HepG2 (cell line): ENCODE data around the gene CERS6. TPM values are rescaled to one million over a fixed set of nuclear protein-coding genes. Genes with fewer than 3 reads are reported as not detected.

ENCODE experiments used
- ADNP ChIP-seq: sonication (generic); formaldehyde crosslinking; IDR thresholded peaks from 2 replicates; pipeline ENCODE4 v1.4.0; 2020; ENCODE audit warnings: missing genetic modification reagents
- ARHGAP35 ChIP-seq: sonication (generic); formaldehyde crosslinking; IDR thresholded peaks from 2 replicates; pipeline ENCODE4 v1.9.0; 2022; ENCODE audit warnings: mild to moderate bottlenecking, inconsistent platforms, moderate library complexity, missing genetic modification reagents, borderline replicate concordance
- ATF7-NPFF ChIP-seq: sonication (generic); formaldehyde crosslinking; IDR thresholded peaks from 2 replicates; pipeline ENCODE4 v1.8.1; 2023; ENCODE audit warnings: mild to moderate bottlenecking, low read depth, missing genetic modification reagents, moderate library complexity
- CAMTA2 ChIP-seq: sonication (generic); formaldehyde crosslinking; IDR thresholded peaks from 2 replicates; pipeline ENCODE4 v1.4.0; 2020; ENCODE audit warnings: mild to moderate bottlenecking, missing genetic modification reagents, borderline replicate concordance
- CCAR2 ChIP-seq: fragments of 200-400 bp; formaldehyde crosslinking; optimal IDR thresholded peaks from 2 replicates; pipeline ENCODE3; 2018; ENCODE audit warnings: low read depth, mild to moderate bottlenecking, low read length, moderate library complexity
- HDAC6 ChIP-seq: fragments of 200-600 bp; sonication (generic); IDR thresholded peaks from 2 replicates; pipeline ENCODE4 v1.7.0; 2017; ENCODE audit warnings: mild to moderate bottlenecking, antibody characterized with exemption, low read length, low read depth
- NFE2 ChIP-seq: sonication (generic); formaldehyde crosslinking; IDR thresholded peaks from 2 replicates; pipeline ENCODE4 v1.4.0; 2020; ENCODE audit warnings: missing genetic modification reagents
- NRL ChIP-seq: sonication (generic); formaldehyde crosslinking; IDR thresholded peaks from 2 replicates; pipeline ENCODE4 v1.5.0; 2020; ENCODE audit warnings: missing genetic modification reagents, mild to moderate bottlenecking, moderate library complexity, borderline replicate concordance
- PHF8 ChIP-seq: sonication (generic); formaldehyde crosslinking; IDR thresholded peaks from 2 replicates; pipeline ENCODE4 v1.5.0; 2020; ENCODE audit warnings: missing genetic modification reagents
- PLSCR1 ChIP-seq: sonication (generic); formaldehyde crosslinking; IDR thresholded peaks from 2 replicates; pipeline ENCODE4 v1.5.0; 2020; ENCODE audit warnings: missing genetic modification reagents, mild to moderate bottlenecking, borderline replicate concordance
- REPIN1 ChIP-seq: sonication (generic); formaldehyde crosslinking; IDR thresholded peaks from 2 replicates; pipeline ENCODE4 v1.8.0; 2022; ENCODE audit warnings: missing genetic modification reagents, low read depth, mild to moderate bottlenecking, borderline replicate concordance
- TCF7L2 ChIP-seq: IDR thresholded peaks from 2 replicates; pipeline ENCODE4 v1.6.1; 2011; ENCODE audit warnings: mild to moderate bottlenecking, low read depth, low read length, moderate library complexity
- TEAD2 ChIP-seq: sonication (generic); formaldehyde crosslinking; IDR thresholded peaks from 2 replicates; pipeline ENCODE4 v1.9.0; 2021; ENCODE audit warnings: missing genetic modification reagents
- ZNF121 ChIP-seq: sonication (generic); formaldehyde crosslinking; IDR thresholded peaks from 2 replicates; pipeline ENCODE4 v1.5.0; 2020; ENCODE audit warnings: mild to moderate bottlenecking, missing genetic modification reagents
- ZNF207 ChIP-seq: fragments of 450-650 bp; IDR thresholded peaks from 2 replicates; pipeline ENCODE4 v1.6.1; 2016; ENCODE audit warnings: antibody characterized with exemption, borderline replicate concordance
- ZNF558 ChIP-seq: sonication (generic); formaldehyde crosslinking; IDR thresholded peaks from 2 replicates; pipeline ENCODE4 v1.9.0; 2022; ENCODE audit warnings: mild to moderate bottlenecking, missing genetic modification reagents, borderline replicate concordance
- ZNF580 ChIP-seq: IDR thresholded peaks from 2 replicates; pipeline ENCODE4 v1.6.1; 2016; ENCODE audit warnings: low read depth, borderline replicate concordance
- ZNF883 ChIP-seq: sonication (generic); formaldehyde crosslinking; IDR thresholded peaks from 2 replicates; pipeline ENCODE4 v1.5.1; 2020; ENCODE audit warnings: mild to moderate bottlenecking, missing genetic modification reagents; ENCODE audit errors: not compliant biosample characterization
- polyA plus RNA-seq, 8 experiments: library from polyadenylated mRNA; depleted of rRNA in 3 of 8; stranded (reverse) in 7 of 8; unstranded in 1 of 8; fragments of >200 nt; fragmentation: Illumina TruSeq in 4 of 8; extraction: Trizol in 4 of 8; gene quantifications; 2 replicates each; pipeline versions ENCODE4 v1.2.1 to v1.2.3, GENCODE V29; 2011 to 2016; ENCODE audit warnings: low read depth in 4 of 8, missing spikeins in 1 of 8, mixed read lengths in 1 of 8; ENCODE audit not compliant: insufficient read depth in 1 of 8
- total RNA-seq, 5 experiments: library from RNA; depleted of rRNA; stranded (reverse); fragments of >200 nt; fragmentation: Illumina TruSeq; extraction: Trizol; gene quantifications; 2 replicates each; pipeline ENCODE4 v1.2.3, GENCODE V29; 2016; ENCODE audit warnings: low read depth in 1 of 5
- TF ChIP-seq, protein P1 (sequence below): sonication (generic); formaldehyde crosslinking; IDR thresholded peaks from 2 replicates; pipeline ENCODE4 v1.4.0; 2020; ENCODE audit warnings: missing genetic modification reagents, borderline replicate concordance

CERS6 gene
- total and polyA plus RNA-seq, 2 of the 13 experiments (the other 11 are each of a cell fraction or from before 2014, with no cell fraction given): 10.1 to 20.3 TPM

GRCh38 chr2:168455645-168456520 lies at the start of gene CERS6 (continued):
- TF ChIP-seq ZNF883 (CRISPR knock-in tag) (peak; percentile 45), ZNF580 (CRISPR knock-in tag) (peak; percentile 97), REPIN1 (CRISPR knock-in tag) (peak; percentile 96), TCF7L2 (no peak), ATF7-NPFF (CRISPR knock-in tag) (peak; percentile 99), ARHGAP35 (peak; percentile 98), TEAD2 (CRISPR knock-in tag) (peak; percentile 98), ZNF558 (peak; percentile 99), CCAR2 (peak; percentile 21), CAMTA2 (CRISPR knock-in tag) (0 out of 2 replicates have a peak, but pooled peaks have one; percentile 84), ZNF207 (no peak), ADNP (CRISPR knock-in tag) (0 out of 2 replicates have a peak, but pooled peaks have one; percentile 20), ZNF121 (CRISPR knock-in tag) (no peak), PHF8 (CRISPR knock-in tag) (peak; percentile 89), NFE2 (CRISPR knock-in tag) (peak; percentile 46; the same call in 1 of the 2 replicates), PLSCR1 (CRISPR knock-in tag) (peak; percentile 90; the same call in 1 of the 2 replicates), HDAC6 (0 out of 2 replicates have a peak, but pooled peaks have one; percentile 45), NRL (CRISPR knock-in tag) (peak; percentile 97)
- TF ChIP-seq, protein P1, sequence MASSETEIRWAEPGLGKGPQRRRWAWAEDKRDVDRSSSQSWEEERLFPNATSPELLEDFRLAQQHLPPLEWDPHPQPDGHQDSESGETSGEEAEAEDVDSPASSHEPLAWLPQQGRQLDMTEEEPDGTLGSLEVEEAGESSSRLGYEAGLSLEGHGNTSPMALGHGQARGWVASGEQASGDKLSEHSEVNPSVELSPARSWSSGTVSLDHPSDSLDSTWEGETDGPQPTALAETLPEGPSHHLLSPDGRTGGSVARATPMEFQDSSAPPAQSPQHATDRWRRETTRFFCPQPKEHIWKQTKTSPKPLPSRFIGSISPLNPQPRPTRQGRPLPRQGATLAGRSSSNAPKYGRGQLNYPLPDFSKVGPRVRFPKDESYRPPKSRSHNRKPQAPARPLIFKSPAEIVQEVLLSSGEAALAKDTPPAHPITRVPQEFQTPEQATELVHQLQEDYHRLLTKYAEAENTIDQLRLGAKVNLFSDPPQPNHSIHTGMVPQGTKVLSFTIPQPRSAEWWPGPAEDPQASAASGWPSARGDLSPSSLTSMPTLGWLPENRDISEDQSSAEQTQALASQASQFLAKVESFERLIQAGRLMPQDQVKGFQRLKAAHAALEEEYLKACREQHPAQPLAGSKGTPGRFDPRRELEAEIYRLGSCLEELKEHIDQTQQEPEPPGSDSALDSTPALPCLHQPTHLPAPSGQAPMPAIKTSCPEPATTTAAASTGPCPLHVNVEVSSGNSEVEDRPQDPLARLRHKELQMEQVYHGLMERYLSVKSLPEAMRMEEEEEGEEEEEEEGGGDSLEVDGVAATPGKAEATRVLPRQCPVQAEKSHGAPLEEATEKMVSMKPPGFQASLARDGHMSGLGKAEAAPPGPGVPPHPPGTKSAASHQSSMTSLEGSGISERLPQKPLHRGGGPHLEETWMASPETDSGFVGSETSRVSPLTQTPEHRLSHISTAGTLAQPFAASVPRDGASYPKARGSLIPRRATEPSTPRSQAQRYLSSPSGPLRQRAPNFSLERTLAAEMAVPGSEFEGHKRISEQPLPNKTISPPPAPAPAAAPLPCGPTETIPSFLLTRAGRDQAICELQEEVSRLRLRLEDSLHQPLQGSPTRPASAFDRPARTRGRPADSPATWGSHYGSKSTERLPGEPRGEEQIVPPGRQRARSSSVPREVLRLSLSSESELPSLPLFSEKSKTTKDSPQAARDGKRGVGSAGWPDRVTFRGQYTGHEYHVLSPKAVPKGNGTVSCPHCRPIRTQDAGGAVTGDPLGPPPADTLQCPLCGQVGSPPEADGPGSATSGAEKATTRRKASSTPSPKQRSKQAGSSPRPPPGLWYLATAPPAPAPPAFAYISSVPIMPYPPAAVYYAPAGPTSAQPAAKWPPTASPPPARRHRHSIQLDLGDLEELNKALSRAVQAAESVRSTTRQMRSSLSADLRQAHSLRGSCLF (CRISPR knock-in tag): 0 out of 2 replicates have a peak, but pooled peaks have one; percentile 77
